Mucosa of rectum (tissue), 2 donors: ENCODE measurements around the gene AVEN.

Experiments
- H3K27ac ChIP-seq, 2 donors: one replicate each; pipeline ENCODE4 v1.7.0; 2013; ENCODE audit warnings: inconsistent platforms in 2 of 2, low read depth in 2 of 2, low read length in 2 of 2
- H3K27me3 ChIP-seq, 2 donors: one replicate each; pipeline ENCODE4 v1.7.0; 2013; ENCODE audit warnings: low read length in 2 of 2; ENCODE audit not compliant: control insufficient read depth in 2 of 2, insufficient read depth in 2 of 2
- H3K36me3 ChIP-seq, 2 donors: one replicate each; pipeline ENCODE4 v1.7.0; 2013; ENCODE audit warnings: low read length in 2 of 2; ENCODE audit not compliant: control insufficient read depth in 2 of 2, insufficient read depth in 2 of 2
- H3K4me1 ChIP-seq, 2 donors: one replicate each; pipeline ENCODE4 v1.7.0; 2013; ENCODE audit warnings: low read length in 2 of 2, mild to moderate bottlenecking in 1 of 2; ENCODE audit not compliant: control insufficient read depth in 2 of 2, insufficient read depth in 2 of 2
- H3K4me3 ChIP-seq, 2 donors: one replicate each; pipeline ENCODE4 v1.7.0; 2013; ENCODE audit warnings: low read length in 2 of 2
- H3K9ac ChIP-seq, 2 donors: one replicate each; pipeline ENCODE4 v1.7.0; 2013; ENCODE audit warnings: low read length in 2 of 2, low read depth in 1 of 2, mild to moderate bottlenecking in 1 of 2
- H3K9me3 ChIP-seq, 2 donors: one replicate each; pipeline ENCODE4 v1.7.0; 2013; ENCODE audit warnings: low read length in 2 of 2; ENCODE audit not compliant: control insufficient read depth in 2 of 2
- donor health status: healthy.
- donor health status: Normal muscosa, but diverticular disease.

Gene AVEN

GRCh38 chr15:33994005-33994615, 44.9 kb downstream of the AVEN start:
- H3K4me3 ChIP-seq, result no peak overlapping the region
- H3K4me1 ChIP-seq, result no peaks in the 10 kb centered on the region
- H3K27me3 ChIP-seq, result no peaks in the 10 kb centered on the region
- no peaks in the 10 kb centered on the region for H3K36me3 ChIP-seq
- H3K27ac ChIP-seq, result no peak overlapping the region
- no peak overlapping the region for H3K9ac ChIP-seq
- no peaks in the 10 kb centered on the region for H3K9me3 ChIP-seq

- Histone ChIP-seq H3K4me3 (no peak overlapping the region), H3K9me3 (no peaks in the 10 kb centered on the region), H3K9ac (no peak overlapping the region), H3K36me3 (no peaks in the 10 kb centered on the region), H3K27me3 (no peaks in the 10 kb centered on the region), H3K27ac (no peak overlapping the region), H3K4me1 (no peaks in the 10 kb centered on the region)
These were observed 50.6 kb downstream of the AVEN start for GRCh38 chr15:33988384-33988783.

- no peak overlapping the region for H3K4me3 ChIP-seq
- no peaks in the 10 kb centered on the region for H3K9me3 ChIP-seq
- no peak overlapping the region for H3K27ac ChIP-seq
- H3K4me1 ChIP-seq, result no peaks in the 10 kb centered on the region
- H3K27me3 ChIP-seq, result no peaks in the 10 kb centered on the region
- H3K9ac ChIP-seq, result no peak overlapping the region
- no peaks in the 10 kb centered on the region for H3K36me3 ChIP-seq
These were observed 51.6 kb downstream of the AVEN start for GRCh38 chr15:33987444-33987843.

GRCh38 chr15:33985751-33986150, 53.3 kb downstream of the AVEN start:
- Histone ChIP-seq H3K36me3 (no peaks in the 10 kb centered on the region), H3K9ac (no peak overlapping the region), H3K9me3 (no peaks in the 10 kb centered on the region), H3K27ac (no peak overlapping the region), H3K4me3 (no peak overlapping the region), H3K27me3 (no peaks in the 10 kb centered on the region), H3K4me1 (no peaks in the 10 kb centered on the region)

GRCh38 chr15:33985287-33985686, 53.7 kb downstream of the AVEN start:
- Histone ChIP-seq H3K4me1 (no peaks in the 10 kb centered on the region), H3K36me3 (no peaks in the 10 kb centered on the region), H3K9me3 (no peaks in the 10 kb centered on the region), H3K9ac (no peak overlapping the region), H3K27ac (no peak overlapping the region), H3K4me3 (no peak overlapping the region), H3K27me3 (no peaks in the 10 kb centered on the region)

GRCh38 chr15:33982516-33982915, 56.5 kb downstream of the AVEN start:
- Histone ChIP-seq H3K9ac (no peak overlapping the region), H3K4me1 (no peaks in the 10 kb centered on the region), H3K27ac (no peak overlapping the region), H3K27me3 (no peaks in the 10 kb centered on the region), H3K4me3 (no peak overlapping the region), H3K9me3 (no peaks in the 10 kb centered on the region), H3K36me3 (no peaks in the 10 kb centered on the region)

- Histone ChIP-seq H3K36me3 (no peaks in the 10 kb centered on the region), H3K27me3 (no peaks in the 10 kb centered on the region), H3K27ac (no peak overlapping the region)
These were observed 58.8 kb downstream of the AVEN start for GRCh38 chr15:33980159-33980558.

GRCh38 chr15:33975022-33975565, 63.9 kb downstream of the AVEN start:
- Histone ChIP-seq H3K9me3 (no peaks in the 10 kb centered on the region), H3K9ac (no peak overlapping the region), H3K27me3 (no peaks in the 10 kb centered on the region), H3K4me3 (no peak overlapping the region), H3K27ac (no peak overlapping the region), H3K36me3 (no peaks in the 10 kb centered on the region), H3K4me1 (no peaks in the 10 kb centered on the region)

More at GRCh38 chr15:33980159-33980558, 58.8 kb downstream of the AVEN start:
- Histone ChIP-seq H3K9me3 (no peaks in the 10 kb centered on the region), H3K9ac (no peak overlapping the region), H3K4me3 (no peak overlapping the region), H3K4me1 (no peaks in the 10 kb centered on the region)

GRCh38 chr15:33971811-33972210, 67.2 kb downstream of the AVEN start:
- Histone ChIP-seq H3K36me3 (no peaks in the 10 kb centered on the region), H3K4me3 (no peak overlapping the region), H3K4me1 (no peaks in the 10 kb centered on the region), H3K9ac (no peak overlapping the region), H3K9me3 (no peaks in the 10 kb centered on the region), H3K27me3 (no peaks in the 10 kb centered on the region), H3K27ac (no peak overlapping the region)

GRCh38 chr15:33968821-33969220, 70.2 kb downstream of the AVEN start:
- Histone ChIP-seq H3K9me3 (no peaks in the 10 kb centered on the region), H3K27ac (no peak overlapping the region), H3K9ac (no peak overlapping the region), H3K27me3 (no peaks in the 10 kb centered on the region), H3K4me1 (no peaks in the 10 kb centered on the region), H3K4me3 (no peak overlapping the region), H3K36me3 (no peaks in the 10 kb centered on the region)
